C4-2B (cell line): Measurements from ENCODE around the gene HIP1.

Source experiments
- ZFX ChIP-seq: fragments of 450-650 bp; IDR thresholded peaks from 2 replicates; pipeline ENCODE4 v1.6.1; 2017
- TF ChIP-seq, protein P1 (sequence below): fragments of 450-650 bp; conservative IDR thresholded peaks from 2 replicates; pipeline ENCODE4 v1.5.1; 2017; ENCODE audit warnings: mild to moderate bottlenecking

DNA sequence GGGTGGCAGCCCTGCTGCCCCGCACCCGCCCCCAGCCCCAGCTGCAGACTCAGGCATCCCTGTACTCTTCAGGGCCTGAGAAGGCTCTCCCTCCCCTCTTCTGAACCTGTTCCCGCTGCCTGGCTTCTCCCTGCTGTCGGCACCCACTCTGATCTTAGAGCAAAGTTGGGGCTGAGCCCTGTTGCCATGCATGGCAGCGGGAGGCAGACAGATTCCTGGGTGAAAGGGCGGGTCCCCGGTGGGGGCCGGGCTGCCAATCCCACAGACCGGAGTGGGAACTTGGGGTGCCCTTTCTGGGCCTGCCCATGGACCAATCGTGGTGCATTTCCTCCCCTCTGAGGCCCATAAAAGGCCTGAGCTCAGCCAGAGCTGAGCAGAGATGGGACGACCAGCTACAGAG is 165.9 kb downstream of the HIP1 start:
- TF ChIP-seq, protein P1, sequence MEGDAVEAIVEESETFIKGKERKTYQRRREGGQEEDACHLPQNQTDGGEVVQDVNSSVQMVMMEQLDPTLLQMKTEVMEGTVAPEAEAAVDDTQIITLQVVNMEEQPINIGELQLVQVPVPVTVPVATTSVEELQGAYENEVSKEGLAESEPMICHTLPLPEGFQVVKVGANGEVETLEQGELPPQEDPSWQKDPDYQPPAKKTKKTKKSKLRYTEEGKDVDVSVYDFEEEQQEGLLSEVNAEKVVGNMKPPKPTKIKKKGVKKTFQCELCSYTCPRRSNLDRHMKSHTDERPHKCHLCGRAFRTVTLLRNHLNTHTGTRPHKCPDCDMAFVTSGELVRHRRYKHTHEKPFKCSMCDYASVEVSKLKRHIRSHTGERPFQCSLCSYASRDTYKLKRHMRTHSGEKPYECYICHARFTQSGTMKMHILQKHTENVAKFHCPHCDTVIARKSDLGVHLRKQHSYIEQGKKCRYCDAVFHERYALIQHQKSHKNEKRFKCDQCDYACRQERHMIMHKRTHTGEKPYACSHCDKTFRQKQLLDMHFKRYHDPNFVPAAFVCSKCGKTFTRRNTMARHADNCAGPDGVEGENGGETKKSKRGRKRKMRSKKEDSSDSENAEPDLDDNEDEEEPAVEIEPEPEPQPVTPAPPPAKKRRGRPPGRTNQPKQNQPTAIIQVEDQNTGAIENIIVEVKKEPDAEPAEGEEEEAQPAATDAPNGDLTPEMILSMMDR, result no peak
- no peak for TF ChIP-seq ZFX
